DOHH2 (cell line): ENCODE data around the gene SLC16A1.

Experiments used
- H3F3A ChIP-seq: fragments of 200-600 bp; sonication (generic), shearing (Covaris generic); 2 replicates; pipeline ENCODE4 v1.6.0; 2016; ENCODE audit warnings: antibody characterized with exemption, mild to moderate bottlenecking; ENCODE audit not compliant: control insufficient read depth, insufficient read depth
- H3K27ac ChIP-seq: fragments of 200-600 bp; sonication (generic); 2 replicates; pipeline ENCODE4 v1.5.1; 2014; ENCODE audit warnings: low read depth, mild to moderate bottlenecking, low read length, moderate library complexity
- H3K27me3 ChIP-seq: fragments of 200-600 bp; sonication (generic); 2 replicates; pipeline ENCODE4 v1.6.1; 2014; ENCODE audit warnings: mild to moderate bottlenecking, low read length, mixed read lengths; ENCODE audit not compliant: control insufficient read depth
- H3K36me3 ChIP-seq: fragments of 200-600 bp; sonication (generic); 2 replicates; pipeline ENCODE4 v1.6.1; 2014; ENCODE audit warnings: mild to moderate bottlenecking, low read length, moderate library complexity, mixed read lengths; ENCODE audit not compliant: control insufficient read depth
- H3K4me1 ChIP-seq: fragments of 200-600 bp; sonication (generic); 2 replicates; pipeline ENCODE4 v1.6.1; 2014; ENCODE audit warnings: mild to moderate bottlenecking, low read length, mixed read lengths; ENCODE audit not compliant: control insufficient read depth
- H3K4me2 ChIP-seq: fragments of 200-600 bp; sonication (generic); 2 replicates; pipeline ENCODE4 v1.6.0; 2014; ENCODE audit warnings: mild to moderate bottlenecking, low read length, moderate library complexity
- H3K4me3 ChIP-seq: fragments of 200-600 bp; sonication (generic); 2 replicates; pipeline ENCODE4 v1.5.1; 2014; ENCODE audit warnings: mild to moderate bottlenecking, low read length, mixed read lengths
- H3K79me2 ChIP-seq: fragments of 200-600 bp; sonication (generic); 2 replicates; pipeline ENCODE4 v1.6.1; 2014; ENCODE audit warnings: mild to moderate bottlenecking, low read length, mixed read lengths; ENCODE audit not compliant: control insufficient read depth
- H3K9me2 ChIP-seq: fragments of 200-600 bp; sonication (generic); replicated peaks from 2 replicates; pipeline ENCODE4 v1.6.1; 2014; ENCODE audit warnings: mild to moderate bottlenecking, low read length, mixed read lengths; ENCODE audit not compliant: control insufficient read depth
- H3K9me3 ChIP-seq: fragments of 200-600 bp; sonication (generic); 2 replicates; pipeline ENCODE4 v1.6.1; 2014; ENCODE audit warnings: antibody characterized with exemption, low read length, mixed read lengths; ENCODE audit not compliant: control insufficient read depth, insufficient read depth
- H4K20me1 ChIP-seq: fragments of 200-600 bp; sonication (generic); 2 replicates; pipeline ENCODE4 v1.6.0; 2014; ENCODE audit warnings: low read depth, mild to moderate bottlenecking, antibody characterized with exemption, low read length, moderate library complexity; ENCODE audit not compliant: control insufficient read depth, insufficient read depth
- CTCF ChIP-seq: fragments of 200-600 bp; sonication (generic); IDR thresholded peaks from one replicate; pipeline ENCODE4 v1.5.1; 2014; ENCODE audit warnings: antibody characterized with exemption, mild to moderate bottlenecking, low read depth, low read length; ENCODE audit not compliant: poor library complexity, severe bottlenecking
- EZH2phosphoT487 ChIP-seq: fragments of 200-600 bp; sonication (generic); IDR thresholded peaks from 2 replicates; pipeline ENCODE4 v1.6.1; 2017; ENCODE audit warnings: borderline replicate concordance, mild to moderate bottlenecking, antibody characterized with exemption, low read length, moderate library complexity, mixed read lengths

Gene SLC16A1

GRCh38 chr1:112992780-112993179 is 36.8 kb upstream of the SLC16A1 start:
- Histone ChIP-seq H3K4me2 (no peak overlapping the region), H4K20me1 (no peaks in the 10 kb centered on the region), H3K9me2 (no peaks in the 10 kb centered on the region), H3K79me2 (no peaks in the 10 kb centered on the region), H3K4me3 (no peak overlapping the region), H3K27me3 (no peaks in the 10 kb centered on the region), H3K27ac (no peak overlapping the region), H3F3A (no peaks in the 10 kb centered on the region), H3K9me3 (no peaks in the 10 kb centered on the region), H3K4me1 (no peaks in the 10 kb centered on the region), H3K36me3 (no peaks in the 10 kb centered on the region)
- no peak for TF ChIP-seq EZH2phosphoT487
- no peak for TF ChIP-seq CTCF

- no peaks in the 10 kb centered on the region for H4K20me1 ChIP-seq
- H3F3A ChIP-seq: no peaks in the 10 kb centered on the region
- no peaks in the 10 kb centered on the region for H3K36me3 ChIP-seq
- no peak overlapping the region for H3K4me3 ChIP-seq
- H3K4me2 ChIP-seq: no peak overlapping the region
- H3K4me1 ChIP-seq: no peaks in the 10 kb centered on the region
- H3K27me3 ChIP-seq: no peaks in the 10 kb centered on the region
- H3K9me2 ChIP-seq: no peaks in the 10 kb centered on the region
- TF ChIP-seq EZH2phosphoT487 (no peak), CTCF (no peak)
- no peaks in the 10 kb centered on the region for H3K79me2 ChIP-seq
- H3K9me3 ChIP-seq: no peaks in the 10 kb centered on the region
- no peak overlapping the region for H3K27ac ChIP-seq
Observed at GRCh38 chr1:112991402-112992120, 35.6 kb upstream of the SLC16A1 start.

- Histone ChIP-seq H3K4me2 (no peak overlapping the region), H4K20me1 (no peaks in the 10 kb centered on the region), H3K79me2 (no peaks in the 10 kb centered on the region), H3K4me3 (no peak overlapping the region), H3K9me2 (no peaks in the 10 kb centered on the region), H3F3A (no peaks in the 10 kb centered on the region), H3K4me1 (no peaks in the 10 kb centered on the region), H3K27me3 (no peaks in the 10 kb centered on the region), H3K9me3 (no peaks in the 10 kb centered on the region), H3K27ac (no peak overlapping the region), H3K36me3 (no peaks in the 10 kb centered on the region)
- TF ChIP-seq CTCF (no peak), EZH2phosphoT487 (no peak)
Observed at GRCh38 chr1:112990271-112990670, 34.3 kb upstream of the SLC16A1 start.
